MM.1S (cell line): ENCODE data around the gene BPIFB2.

Source experiments
- DNase-seq: peaks from one replicate; pipeline ENCODE4 v3.0.0-alpha.2; 2015
- H2AFZ ChIP-seq: fragments of 300-600 bp; sonication (generic); 2 replicates; pipeline ENCODE4 v1.6.0; 2016; ENCODE audit warnings: antibody characterized with exemption, low read length
- H3F3A ChIP-seq: fragments of 300-600 bp; sonication (generic); 2 replicates; pipeline ENCODE4 v1.6.1; 2016; ENCODE audit warnings: mild to moderate bottlenecking, antibody characterized with exemption, low read length, moderate library complexity, mixed read lengths; ENCODE audit not compliant: insufficient read depth
- H3K27ac ChIP-seq: fragments of 300-600 bp; sonication (generic); 2 replicates; pipeline ENCODE4 v1.5.1; 2016; ENCODE audit warnings: mild to moderate bottlenecking, low read length
- H3K27me3 ChIP-seq: fragments of 300-600 bp; sonication (generic); replicated peaks from 2 replicates; pipeline ENCODE4 v1.6.0; 2016; ENCODE audit warnings: low read length; ENCODE audit not compliant: insufficient read depth
- H3K36me3 ChIP-seq: fragments of 300-600 bp; sonication (generic); replicated peaks from 2 replicates; pipeline ENCODE4 v1.6.1; 2016; ENCODE audit warnings: mild to moderate bottlenecking, low read length, mixed read lengths; ENCODE audit not compliant: insufficient read depth
- H3K4me1 ChIP-seq: fragments of 300-600 bp; sonication (generic); 2 replicates; pipeline ENCODE4 v1.6.1; 2016; ENCODE audit warnings: low read length, mixed read lengths
- H3K4me2 ChIP-seq: fragments of 300-600 bp; sonication (generic); 2 replicates; pipeline ENCODE4 v1.6.0; 2016; ENCODE audit warnings: low read depth, low read length
- H3K4me3 ChIP-seq: fragments of 300-600 bp; sonication (generic); 2 replicates; pipeline ENCODE4 v1.5.1; 2016; ENCODE audit warnings: low read length, mixed read lengths
- H3K79me2 ChIP-seq: fragments of 300-600 bp; sonication (generic); 2 replicates; pipeline ENCODE4 v1.6.1; 2016; ENCODE audit warnings: mixed run types, low read length, mixed read lengths
- H3K9ac ChIP-seq: fragments of 300-600 bp; sonication (generic); 2 replicates; pipeline ENCODE4 v1.6.1; 2016; ENCODE audit warnings: low read length, mixed read lengths
- H3K9me2 ChIP-seq: fragments of 300-600 bp; sonication (generic); replicated peaks from 2 replicates; pipeline ENCODE4 v1.6.1; 2016; ENCODE audit warnings: mild to moderate bottlenecking, low read length, mixed read lengths; ENCODE audit not compliant: insufficient read depth
- H3K9me3 ChIP-seq: fragments of 300-600 bp; sonication (generic); replicated peaks from 2 replicates; pipeline ENCODE4 v1.6.1; 2016; ENCODE audit warnings: mild to moderate bottlenecking, low read length, mixed read lengths; ENCODE audit not compliant: insufficient read depth
- H4K20me1 ChIP-seq: fragments of 300-600 bp; sonication (generic); 2 replicates; pipeline ENCODE4 v1.6.1; 2016; ENCODE audit warnings: mild to moderate bottlenecking, low read length, moderate library complexity, mixed read lengths; ENCODE audit not compliant: insufficient read depth
- CTCF ChIP-seq: fragments of 300-600 bp; sonication (generic); IDR thresholded peaks from 2 replicates; pipeline ENCODE4 v1.5.1; 2016; ENCODE audit warnings: antibody characterized with exemption, low read length, mixed read lengths
- EZH2 ChIP-seq: fragments of 300-600 bp; sonication (generic); optimal IDR thresholded peaks from 2 replicates; pipeline ENCODE3; 2017; ENCODE audit warnings: low read depth, mild to moderate bottlenecking, antibody characterized with exemption, low read length, mixed read lengths
- EZH2phosphoT487 ChIP-seq: fragments of 300-600 bp; sonication (generic); IDR thresholded peaks from 2 replicates; pipeline ENCODE4 v1.6.1; 2018; ENCODE audit warnings: antibody characterized with exemption, low read length

BPIFB2 gene

DNA sequence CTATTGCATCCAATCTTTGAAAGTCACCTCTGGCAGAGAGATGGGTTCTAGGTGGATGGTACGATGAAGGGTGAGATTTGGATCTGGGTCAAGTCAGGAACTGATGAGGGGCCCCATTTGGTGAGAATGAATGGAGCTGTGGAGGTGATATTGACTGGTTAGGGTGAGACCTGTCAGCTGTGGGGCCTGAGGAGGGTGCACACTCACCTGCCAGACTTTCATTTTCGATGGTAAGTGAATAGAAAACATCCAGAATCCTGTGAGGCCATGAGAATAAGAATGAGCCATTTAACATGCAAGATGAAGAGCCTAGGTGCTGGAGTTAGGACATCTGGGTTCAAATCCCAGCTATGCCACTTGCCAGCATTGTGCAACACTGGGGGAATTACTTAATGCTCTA lies 10.1 kb upstream of the BPIFB2 start:
- Histone ChIP-seq H3K4me2 (peak overlapping the region; percentile 42), H3K79me2 (no peaks in the 10 kb centered on the region)

DNA sequence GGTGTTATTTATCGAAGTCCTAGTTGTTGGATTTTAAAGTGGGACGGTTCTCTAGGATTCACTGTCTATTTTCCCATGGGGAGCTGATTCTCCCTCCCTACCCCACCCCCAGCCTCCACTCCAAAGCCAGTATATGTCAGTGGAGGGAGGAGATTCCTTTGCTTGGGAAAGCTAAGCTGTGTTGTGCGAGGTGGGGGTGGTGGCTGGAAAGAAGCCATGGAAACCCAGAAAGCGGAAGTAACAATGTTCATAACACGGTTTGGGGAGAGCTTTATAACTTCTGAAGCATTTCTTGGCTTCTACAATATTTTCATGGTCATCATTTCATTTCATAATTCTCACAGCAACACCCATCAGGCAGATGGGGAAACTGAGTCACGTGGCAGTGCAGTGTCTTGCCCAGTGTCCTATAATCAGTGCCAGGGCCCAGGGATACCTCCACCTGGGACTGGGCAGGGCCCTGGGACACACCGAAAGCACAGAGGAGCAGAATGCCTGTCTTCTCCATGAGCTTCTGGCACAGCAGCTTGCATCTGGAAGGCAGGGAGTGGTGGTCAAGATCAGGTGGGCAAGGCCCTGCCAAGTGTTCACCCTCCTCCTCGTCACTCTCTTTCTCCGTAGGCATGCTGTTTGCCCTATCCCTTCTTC lies 7.8 kb upstream of the BPIFB2 start:
- H3F3A ChIP-seq, result 0 out of 2 replicates have a peak, but pooled peaks cover 7% of the 10 kb centered on the region
- no peak overlapping the region for H3K27ac ChIP-seq
- DNase-seq, result no peak
- no peak overlapping the region for H3K4me3 ChIP-seq
- no peaks in the 10 kb centered on the region for H3K36me3 ChIP-seq
- no peaks in the 10 kb centered on the region for H3K9me3 ChIP-seq
- H3K9ac ChIP-seq, result no peak overlapping the region
- no peak for TF ChIP-seq EZH2phosphoT487
- no peak for TF ChIP-seq CTCF
- TF ChIP-seq EZH2, result no peak
- H4K20me1 ChIP-seq, result no peaks in the 10 kb centered on the region
- no peaks in the 10 kb centered on the region for H3K9me2 ChIP-seq
- no peaks in the 10 kb centered on the region for H3K79me2 ChIP-seq
- H3K4me2 ChIP-seq, result no peak overlapping the region
- H3K4me1 ChIP-seq, result peaks cover 14% of the 10 kb centered on the region
- no peak overlapping the region for H2AFZ ChIP-seq
- 0 out of 2 replicates have a peak, but pooled peaks cover 5% of the 10 kb centered on the region for H3K27me3 ChIP-seq

More for the DNA sequence above, 10.1 kb upstream of the BPIFB2 start:
- peak overlapping the region; percentile 31 for H2AFZ ChIP-seq
- H3K4me3 ChIP-seq, result no peak overlapping the region
- peak overlapping the region; percentile 43; the same call in 1 of the 2 replicates for H3K27ac ChIP-seq
- H3K4me1 ChIP-seq, result peaks cover 14% of the 10 kb centered on the region
- TF ChIP-seq EZH2 (no peak), EZH2phosphoT487 (no peak), CTCF (no peak)
- H3K36me3 ChIP-seq, result no peaks in the 10 kb centered on the region
- no peaks in the 10 kb centered on the region for H4K20me1 ChIP-seq
- 0 out of 2 replicates have a peak, but pooled peaks cover 7% of the 10 kb centered on the region for H3F3A ChIP-seq
- no peak overlapping the region; the same call in 1 of the 2 replicates for H3K9ac ChIP-seq
- peak; percentile 66 for DNase-seq
- no peaks in the 10 kb centered on the region for H3K9me2 ChIP-seq
- H3K9me3 ChIP-seq, result no peaks in the 10 kb centered on the region
- H3K27me3 ChIP-seq, result no peaks in the 10 kb centered on the region

DNA sequence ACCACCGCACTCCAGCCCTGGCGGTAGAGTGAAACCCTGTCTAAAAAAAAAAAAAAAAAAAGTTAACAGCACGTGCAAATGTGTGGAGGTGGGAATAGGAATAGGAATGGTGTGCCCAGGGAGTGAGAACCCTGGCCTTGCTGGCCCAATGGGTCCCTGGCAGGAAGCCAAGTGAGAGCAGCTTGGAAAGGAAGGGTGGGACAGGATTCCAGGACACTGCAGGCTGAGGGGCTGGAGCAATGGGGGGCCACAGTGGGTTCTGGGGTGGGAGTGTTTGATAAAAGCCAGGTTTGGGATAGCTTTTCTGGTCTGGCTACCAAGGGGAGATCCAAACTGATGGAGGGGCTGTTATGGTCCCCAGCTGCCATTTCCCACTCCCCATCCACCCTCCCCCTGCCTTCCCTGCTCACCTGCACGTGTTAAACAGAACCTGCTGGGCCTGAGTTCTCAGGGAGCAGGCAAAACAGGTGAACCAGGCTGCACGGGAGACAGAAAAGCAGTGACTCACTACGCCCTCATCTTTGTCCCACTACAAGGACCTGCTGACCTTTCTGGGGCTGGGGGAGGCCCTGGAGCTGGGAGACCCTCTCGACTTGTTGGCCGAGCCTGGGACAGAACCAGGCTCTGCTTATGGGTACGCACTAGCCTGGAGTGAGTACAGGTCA lies 6.6 kb upstream of the BPIFB2 start:
- 0 out of 2 replicates have a peak, but pooled peaks cover 7% of the 10 kb centered on the region for H3F3A ChIP-seq
- no peak overlapping the region for H3K27ac ChIP-seq
- no peak overlapping the region for H3K4me2 ChIP-seq
- no peak for DNase-seq
- H3K9ac ChIP-seq, result no peak overlapping the region
- H3K36me3 ChIP-seq, result no peaks in the 10 kb centered on the region
- 0 out of 2 replicates have a peak, but pooled peaks cover 5% of the 10 kb centered on the region for H3K27me3 ChIP-seq
- H2AFZ ChIP-seq, result no peak overlapping the region
- H4K20me1 ChIP-seq, result no peaks in the 10 kb centered on the region
- TF ChIP-seq EZH2, result no peak
- TF ChIP-seq EZH2phosphoT487, result no peak
- H3K4me1 ChIP-seq, result peaks cover 14% of the 10 kb centered on the region
- H3K9me2 ChIP-seq, result no peaks in the 10 kb centered on the region
- H3K79me2 ChIP-seq, result no peaks in the 10 kb centered on the region
- no peak overlapping the region for H3K4me3 ChIP-seq
- H3K9me3 ChIP-seq, result no peaks in the 10 kb centered on the region
